ENCODE results near the gene MAGEB2. TPM values are rescaled to one million over a fixed set of nuclear protein-coding genes. Genes with fewer than 3 reads are reported as not detected.

The MAGEB2 gene
- total and polyA plus RNA-seq, 2 donors (not counting 1 experiment from before 2014, with no cell fraction given) = not detected

DNA sequence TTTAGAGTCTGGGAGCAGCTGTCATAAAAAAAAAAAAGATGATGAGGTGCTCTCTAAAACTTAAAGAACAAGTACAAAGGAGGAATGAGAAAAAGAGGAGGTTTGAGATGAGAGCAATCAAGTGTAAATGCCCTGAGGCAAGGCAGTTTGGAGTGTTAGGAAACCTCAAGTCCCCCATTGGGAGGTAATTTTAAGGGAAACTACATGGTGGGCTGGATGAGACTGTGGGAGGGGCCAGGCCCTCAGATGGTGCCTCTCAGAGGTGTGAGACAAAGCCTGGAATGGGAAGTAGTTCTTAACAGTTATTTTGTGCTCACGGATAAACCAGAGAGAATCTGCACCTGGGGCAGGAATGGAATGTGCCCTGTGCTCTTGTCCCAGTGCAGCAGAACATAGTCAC is 13.2 kb downstream of the MAGEB2 start:
- Mint-ChIP-seq H3K4me3 (no peak overlapping the region), H3K9me3 (ENCODE audit: insufficient read depth) (no peaks in the 10 kb centered on the region), H3K27me3 (no peaks in the 10 kb centered on the region), H3K4me1 (no peaks in the 10 kb centered on the region), H3K27ac (no peak overlapping the region)
- CTCF ChIA-PET = no interaction called here
- no peak overlapping the region for H3K4me2 ChIP-seq (replicated peaks; ENCODE audit: low read depth, low read length, poor library complexity, severe bottlenecking)
- TF ChIP-seq, protein P1, sequence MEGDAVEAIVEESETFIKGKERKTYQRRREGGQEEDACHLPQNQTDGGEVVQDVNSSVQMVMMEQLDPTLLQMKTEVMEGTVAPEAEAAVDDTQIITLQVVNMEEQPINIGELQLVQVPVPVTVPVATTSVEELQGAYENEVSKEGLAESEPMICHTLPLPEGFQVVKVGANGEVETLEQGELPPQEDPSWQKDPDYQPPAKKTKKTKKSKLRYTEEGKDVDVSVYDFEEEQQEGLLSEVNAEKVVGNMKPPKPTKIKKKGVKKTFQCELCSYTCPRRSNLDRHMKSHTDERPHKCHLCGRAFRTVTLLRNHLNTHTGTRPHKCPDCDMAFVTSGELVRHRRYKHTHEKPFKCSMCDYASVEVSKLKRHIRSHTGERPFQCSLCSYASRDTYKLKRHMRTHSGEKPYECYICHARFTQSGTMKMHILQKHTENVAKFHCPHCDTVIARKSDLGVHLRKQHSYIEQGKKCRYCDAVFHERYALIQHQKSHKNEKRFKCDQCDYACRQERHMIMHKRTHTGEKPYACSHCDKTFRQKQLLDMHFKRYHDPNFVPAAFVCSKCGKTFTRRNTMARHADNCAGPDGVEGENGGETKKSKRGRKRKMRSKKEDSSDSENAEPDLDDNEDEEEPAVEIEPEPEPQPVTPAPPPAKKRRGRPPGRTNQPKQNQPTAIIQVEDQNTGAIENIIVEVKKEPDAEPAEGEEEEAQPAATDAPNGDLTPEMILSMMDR (IDR thresholded peaks at IDR 0.05) = no peak
- TF ChIP-seq EZH2 (IDR thresholded peaks at IDR 0.05; ENCODE audit: borderline replicate concordance, insufficient read depth, low read depth, low read length, poor library complexity, severe bottlenecking) = no peak
- no peak overlapping the region for H3K4me3 ChIP-seq (ENCODE audit: control extremely low read depth in 1 of 5, extremely low read depth in 1 of 5, insufficient read depth in 1 of 5, low read depth in 2 of 5, low read length in 4 of 5)
- H3K9me3 ChIP-seq (ENCODE audit: control extremely low read depth in 1 of 3, control insufficient read depth in 2 of 3, insufficient read depth in 1 of 3, low read length in 2 of 3) = no peaks in the 10 kb centered on the region
- H3K79me2 ChIP-seq (ENCODE audit: control insufficient read depth, insufficient read depth, low read length) = no peaks in the 10 kb centered on the region
- H3K36me3 ChIP-seq (replicated peaks in 1 of 2; ENCODE audit: control extremely low read depth in 1 of 2, control insufficient read depth in 1 of 2, extremely low read depth in 1 of 2, insufficient read depth in 2 of 2, low read length in 1 of 2) = no peaks in the 10 kb centered on the region
- no peaks in the 10 kb centered on the region for H3K4me1 ChIP-seq (ENCODE audit: control insufficient read depth in 2 of 2, insufficient read depth in 2 of 2, low read length in 2 of 2)
- no peak overlapping the region for H2AFZ ChIP-seq (ENCODE audit: insufficient read depth, low read depth, low read length, poor library complexity, severe bottlenecking)
- no peak overlapping the region for H3K9ac ChIP-seq (ENCODE audit: low read length)
- WGBS (ENCODE audit: insufficient coverage) = 88% methylated on average over 1 of the region's 1 CpG
- H4K20me1 ChIP-seq (ENCODE audit: control insufficient read depth, insufficient read depth, low read length, poor library complexity, severe bottlenecking) = no peaks in the 10 kb centered on the region
- POLR2A ChIA-PET = no interaction called here
- H3K27me3 ChIP-seq (replicated peaks in 1 of 4; ENCODE audit: control extremely low read depth in 1 of 4, control insufficient read depth in 3 of 4, insufficient read depth in 4 of 4, low read length in 3 of 4) = no peaks in the 10 kb centered on the region
- ATAC-seq (ENCODE audit: low read depth) (no peak), DNase-seq (no peak)
- no peak overlapping the region for H3K27ac ChIP-seq (ENCODE audit: low read length in 2 of 2)
- intact Hi-C loops (cut with micrococcal nuclease) = no loop called here

DNA sequence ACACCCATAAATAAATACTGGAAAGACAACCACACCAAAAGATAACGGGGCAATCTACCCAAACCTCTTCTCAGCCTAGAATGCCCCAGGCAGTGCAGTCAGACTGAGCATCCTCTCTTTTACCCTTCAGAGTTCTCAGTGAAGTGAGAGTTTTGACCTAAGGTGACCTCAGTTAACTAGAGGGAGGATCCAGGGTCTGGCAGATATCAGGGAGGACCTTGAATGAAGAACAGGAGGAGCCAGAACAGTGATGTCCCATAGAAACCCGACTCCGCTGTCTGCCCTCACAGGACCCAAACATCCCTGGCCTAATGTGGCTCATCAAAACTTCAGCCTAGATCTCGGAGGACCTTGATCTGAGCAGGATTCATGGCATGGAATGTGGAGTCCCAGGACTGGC is 15.0 kb downstream of the MAGEB2 start, which contains the start of gene MAGEB3:
Gene MAGEB3 (plus strand): TSS at position 263 of the 400 bp plus-strand sequence. CDS start 5,268 bp downstream, outside the sequence.
- Histone ChIP-seq H3K9ac (ENCODE audit: low read length) (no peak within 1 kb of the TSS), H3K4me3 (ENCODE audit: control extremely low read depth in 1 of 5, extremely low read depth in 1 of 5, insufficient read depth in 1 of 5, low read depth in 2 of 5, low read length in 4 of 5) (no peak within 1 kb of the TSS), H3K27me3 (replicated peaks in 1 of 4; ENCODE audit: control extremely low read depth in 1 of 4, control insufficient read depth in 3 of 4, insufficient read depth in 4 of 4, low read length in 3 of 4) (no peaks in the 10 kb centered on the region), H3K79me2 (ENCODE audit: control insufficient read depth, insufficient read depth, low read length) (no peaks in the 10 kb centered on the region), H3K36me3 (replicated peaks in 1 of 2; ENCODE audit: control extremely low read depth in 1 of 2, control insufficient read depth in 1 of 2, extremely low read depth in 1 of 2, insufficient read depth in 2 of 2, low read length in 1 of 2) (no peaks in the 10 kb centered on the region), H2AFZ (ENCODE audit: insufficient read depth, low read depth, low read length, poor library complexity, severe bottlenecking) (no peak within 1 kb of the TSS), H3K4me2 (replicated peaks; ENCODE audit: low read depth, low read length, poor library complexity, severe bottlenecking) (no peak within 1 kb of the TSS), H3K9me3 (ENCODE audit: control extremely low read depth in 1 of 3, control insufficient read depth in 2 of 3, insufficient read depth in 1 of 3, low read length in 2 of 3) (no peaks in the 10 kb centered on the region), H4K20me1 (ENCODE audit: control insufficient read depth, insufficient read depth, low read length, poor library complexity, severe bottlenecking) (no peaks in the 10 kb centered on the region), H3K27ac (ENCODE audit: low read length in 2 of 2) (no peak within 1 kb of the TSS), H3K4me1 (ENCODE audit: control insufficient read depth in 2 of 2, insufficient read depth in 2 of 2, low read length in 2 of 2) (no peaks in the 10 kb centered on the region)
- no peak within 1 kb of the TSS for H3K4me3 Mint-ChIP-seq
- CTCF ChIA-PET = no interaction called here
- H3K27me3 Mint-ChIP-seq = no peaks in the 10 kb centered on the region
- ATAC-seq (ENCODE audit: low read depth) (no peak), DNase-seq (no peak)
- POLR2A ChIA-PET = no interaction called here
- WGBS (ENCODE audit: insufficient coverage) = no CpG with 5 or more reads among the region's 4 CpGs
- H3K4me1 Mint-ChIP-seq = no peaks in the 10 kb centered on the region
- TF ChIP-seq EZH2 (IDR thresholded peaks at IDR 0.05; ENCODE audit: borderline replicate concordance, insufficient read depth, low read depth, low read length, poor library complexity, severe bottlenecking) = no peak
- TF ChIP-seq, protein P1 (IDR thresholded peaks at IDR 0.05) = no peak
- no peak within 1 kb of the TSS for H3K27ac Mint-ChIP-seq
- intact Hi-C loops (cut with micrococcal nuclease) = no loop called here
- H3K9me3 Mint-ChIP-seq (ENCODE audit: insufficient read depth) = no peaks in the 10 kb centered on the region
